GM12892 (cell line): ENCODE data around the gene SOWAHC.

ENCODE experiments used
- POLR2A ChIP-seq: IDR thresholded peaks from 2 replicates; pipeline ENCODE4 v1.6.1; 2011; ENCODE audit warnings: low read depth, low read length, control low read depth
- POLR2AphosphoS5 ChIP-seq: IDR thresholded peaks from 2 replicates; pipeline ENCODE4 v1.6.1; 2011; ENCODE audit warnings: low read depth, low read length, control low read depth
- TAF1 ChIP-seq: IDR thresholded peaks from 2 replicates; pipeline ENCODE4 v1.6.1; 2011; ENCODE audit warnings: low read depth, mild to moderate bottlenecking, control low read depth, low read length, borderline replicate concordance

GRCh38 chr2:109662889-109663288, 48.7 kb downstream of the SOWAHC start:
- TF ChIP-seq POLR2A = no peak
- no peak for TF ChIP-seq POLR2AphosphoS5
- no peak for TF ChIP-seq TAF1
